Measurements from ENCODE around the gene TCF25. TPM values are rescaled to one million over a fixed set of nuclear protein-coding genes. Genes with fewer than 3 reads are reported as not detected.

Gene TCF25
- total RNA-seq, 1 donor from 2014 or later = 323 TPM

GRCh38 chr16:89921702-89922476 is 48.5 kb downstream of the TCF25 start:
- H3K27ac Mint-ChIP-seq = peak overlapping the region; percentile 91
- H3K4me1 Mint-ChIP-seq = peaks cover 26% of the 10 kb centered on the region
- no peaks in the 10 kb centered on the region for H3K9me3 Mint-ChIP-seq
- peak; percentile 53 to 71 for DNase-seq (ENCODE audit: low spot score in 2 of 2, unreplicated experiment in 2 of 2)
- peak overlapping the region; percentile 85 for H3K4me3 Mint-ChIP-seq
- no peak for TF ChIP-seq CTCF (IDR thresholded peaks at IDR 0.05; ENCODE audit: unreplicated experiment)
- H3K36me3 Mint-ChIP-seq = no peaks in the 10 kb centered on the region
- H3K27me3 Mint-ChIP-seq (ENCODE audit: low read depth) = peaks cover 51% of the 10 kb centered on the region

DNA sequence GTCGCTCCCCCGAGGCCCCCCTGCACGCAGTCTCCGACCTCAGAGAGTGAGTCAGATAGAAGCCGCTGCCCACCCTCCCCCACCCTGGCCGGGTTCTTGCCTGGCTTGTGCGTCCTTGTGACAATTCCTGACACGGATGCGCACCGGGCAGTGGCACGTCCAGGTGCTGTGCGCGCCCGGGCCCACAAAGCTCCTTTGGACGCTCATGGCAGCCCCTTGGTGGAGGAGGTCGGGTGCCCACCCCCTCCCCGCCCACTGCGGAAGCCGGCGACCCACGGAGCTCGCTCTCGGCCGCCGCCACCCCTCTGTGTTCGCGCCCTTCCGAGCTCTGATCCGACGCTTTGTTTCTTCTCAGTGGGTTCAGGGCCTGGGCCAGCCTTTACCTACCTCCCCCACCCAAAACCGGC is 49.1 kb downstream of the TCF25 start:
- peaks cover 51% of the 10 kb centered on the region for H3K27me3 Mint-ChIP-seq (ENCODE audit: low read depth)
- H3K4me1 Mint-ChIP-seq = peaks cover 25% of the 10 kb centered on the region
- peak overlapping the region; percentile 85 for H3K4me3 Mint-ChIP-seq
- no peaks in the 10 kb centered on the region for H3K36me3 Mint-ChIP-seq
- peak overlapping the region; percentile 91 for H3K27ac Mint-ChIP-seq
- H3K9me3 Mint-ChIP-seq = no peaks in the 10 kb centered on the region
- peak in 1 of 2 experiments; percentile 54 for DNase-seq (ENCODE audit: low spot score in 2 of 2, unreplicated experiment in 2 of 2)
- TF ChIP-seq CTCF (IDR thresholded peaks at IDR 0.05; ENCODE audit: unreplicated experiment) = no peak

GRCh38 chr16:89922884-89923639 is 49.7 kb downstream of the TCF25 start, which contains the start of gene TUBB3:
Gene TUBB3, plus strand, starts transcription at chr16:89923342. Its CDS starts 60 bp downstream, at chr16:89923402.
- Mint-ChIP-seq H3K4me3 (peak within 1 kb of the TSS; percentile 85), H3K9me3 (no peaks in the 10 kb centered on the region), H3K27ac (peak within 1 kb of the TSS; percentile 91), H3K4me1 (peaks cover 20% of the 10 kb centered on the region), H3K27me3 (ENCODE audit: low read depth) (peaks cover 51% of the 10 kb centered on the region), H3K36me3 (no peaks in the 10 kb centered on the region)
- TF ChIP-seq CTCF (IDR thresholded peaks at IDR 0.05; ENCODE audit: unreplicated experiment) = no peak
- DNase-seq (ENCODE audit: low spot score in 2 of 2, unreplicated experiment in 2 of 2) = peak; percentile 62 to 80

DNA sequence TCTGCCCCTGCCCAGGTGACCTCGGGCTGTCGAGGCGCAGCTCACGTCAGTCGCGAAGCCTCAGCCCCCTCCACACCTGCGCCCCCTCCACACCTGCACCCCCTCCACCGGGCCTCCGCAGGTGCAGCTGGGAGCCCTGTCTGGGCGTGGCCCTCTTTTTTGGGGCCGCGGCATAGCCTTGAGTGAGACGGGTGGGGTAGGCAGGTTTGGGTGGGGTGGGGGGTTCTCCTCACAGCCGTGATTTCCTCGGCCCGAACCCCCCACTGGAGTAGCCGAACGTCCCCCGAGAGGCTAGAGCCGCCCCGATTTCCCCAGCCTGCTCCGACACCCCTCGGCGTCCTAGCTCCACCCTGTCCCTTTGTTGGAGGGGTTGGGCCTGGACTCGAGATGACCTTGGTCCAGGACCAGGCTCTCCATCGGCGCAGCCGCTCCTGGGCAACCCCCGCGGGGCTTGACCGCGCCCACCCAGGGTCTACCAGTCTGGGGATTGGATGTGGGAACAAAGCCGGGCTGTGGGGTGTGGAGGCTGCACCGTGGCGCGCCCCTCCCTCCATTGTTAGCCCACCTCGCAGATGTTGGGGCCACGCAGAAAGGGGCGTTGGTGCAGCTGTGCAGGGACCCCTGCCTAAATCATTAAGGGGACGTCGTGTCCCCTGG is 50.4 kb downstream of the TCF25 start:
- no peak for DNase-seq (ENCODE audit: low spot score in 2 of 2, unreplicated experiment in 2 of 2)

More for the DNA sequence above, 50.4 kb downstream of the TCF25 start:
- Mint-ChIP-seq H3K9me3 (no peaks in the 10 kb centered on the region), H3K27ac (no peak overlapping the region), H3K27me3 (ENCODE audit: low read depth) (peaks cover 49% of the 10 kb centered on the region), H3K4me1 (peaks cover 18% of the 10 kb centered on the region), H3K36me3 (no peaks in the 10 kb centered on the region), H3K4me3 (peak overlapping the region; percentile 52)
- no peak for TF ChIP-seq CTCF (IDR thresholded peaks at IDR 0.05; ENCODE audit: unreplicated experiment)

Data from mesothelial cell of epicardium (in vitro differentiated cells).